GM21360 (cell line): Measurements from ENCODE around the gene ENO3.

Experiments
- ATAC-seq: cut with Tn5 transposase; IDR thresholded peaks from one replicate; pipeline ENCODE4 v1.9.1; 2021; ENCODE audit warnings: mild to moderate bottlenecking, moderate library complexity; ENCODE audit not compliant: unreplicated experiment

ENO3 gene

GRCh38 chr17:5003214-5003867, 52.4 kb downstream of the ENO3 start:
- no peak for ATAC-seq
